A549 (cell line): ENCODE data around the gene PATJ. TPM values are rescaled to one million over a fixed set of nuclear protein-coding genes. Genes with fewer than 3 reads are reported as not detected.
A peak's percentile ranks its signal among the peaks of the same experiment; 100 is the strongest.

Experiments
- ATAC-seq, 2 experiments: fragments of 200-7000 bp in 1 of 2; fragments of >200 bp in 1 of 2; cut with Nextera tagmentation in 1 of 2; cut with Tn5 transposase in 1 of 2; 3 replicates each; pipeline versions ENCODE4 v1.8.0 to v1.9.1; 2018 to 2020; ENCODE audit warnings: mild to moderate bottlenecking in 1 of 2, moderate library complexity in 1 of 2
- CTCF ChIA-PET: fragments of 300-600 bp; sonication (Branson Sonifier 250); formaldehyde crosslinking; extraction: SDS; loops from one replicate; lab custom pipeline; 2021; ENCODE audit warnings: antibody characterized with exemption, inconsistent platforms; lab: Yijun Ruan, JAX
- POLR2A ChIA-PET: fragments of 350-600 bp; formaldehyde crosslinking; extraction: SDS; loops from one replicate; lab custom pipeline; 2021; ENCODE audit warnings: antibody characterized with exemption, inconsistent platforms; lab: Yijun Ruan, JAX
- DNase-seq, 2 experiments: peaks; one replicate each; pipeline versions ENCODE4 v3.0.0 to v3.0.0-alpha.2; 2011 to 2016; ENCODE audit warnings: low read depth in 1 of 2, low spot score in 1 of 2
- FAIRE-seq: peaks from 2 replicates; lab custom pipeline; 2011; peaks lifted over from hg19 to GRCh38; lab: Jason Lieb, UNC
- H3K27ac ChIP-seq, 2 experiments: fragments of >200 bp; sonication (Bioruptor Twin); formaldehyde crosslinking; 3 replicates each; pipeline ENCODE4 v1.5.1; 2016 to 2017
- H3K4me1 ChIP-seq: fragments of >200 bp; sonication (Bioruptor Twin); formaldehyde crosslinking; 3 replicates; pipeline ENCODE4 v1.6.1; 2016
- H3K4me2 ChIP-seq: fragments of >200 bp; sonication (Bioruptor Twin); formaldehyde crosslinking; 3 replicates; pipeline ENCODE4 v1.6.1; 2016
- H3K4me3 ChIP-seq: fragments of >200 bp; sonication (Bioruptor Twin); formaldehyde crosslinking; 3 replicates; pipeline ENCODE4 v1.5.1; 2016
- H3K9me3 ChIP-seq: fragments of >200 bp; sonication (Bioruptor Twin); formaldehyde crosslinking; 3 replicates; pipeline ENCODE4 v1.6.1; 2016
- BCL3 ChIP-seq: fragments of >200 bp; sonication (Bioruptor Twin); formaldehyde crosslinking; IDR thresholded peaks from 3 replicates; pipeline ENCODE4 v1.6.1; 2016
- CBX2 ChIP-seq: fragments of 200-600 bp; sonication (generic); IDR thresholded peaks from 2 replicates; pipeline ENCODE4 v1.6.1; 2016; ENCODE audit warnings: low read depth, mild to moderate bottlenecking, borderline replicate concordance
- CBX8 ChIP-seq: fragments of 200-600 bp; sonication (generic); IDR thresholded peaks from 2 replicates; pipeline ENCODE4 v1.6.1; 2016
- CEBPB ChIP-seq, 2 experiments: fragments of >200 bp in 1 of 2; sonication (Bioruptor Twin) in 1 of 2; formaldehyde crosslinking in 1 of 2; IDR thresholded peaks; 2 replicates each; pipeline ENCODE4 v1.6.1; 2012 to 2016
- EHF ChIP-seq: fragments of 250-450 bp; sonication (Bioruptor Pico); IDR thresholded peaks from 2 replicates; pipeline ENCODE4 v1.5.0; 2020; ENCODE audit warnings: mild to moderate bottlenecking
- EHMT2 ChIP-seq: fragments of 200-600 bp; sonication (generic); IDR thresholded peaks from 2 replicates; pipeline ENCODE4 v1.6.1; 2016; ENCODE audit warnings: antibody characterized with exemption, low read depth, mild to moderate bottlenecking, moderate library complexity
- ELK1 ChIP-seq: fragments of 150-350 bp; IDR thresholded peaks from 2 replicates; pipeline ENCODE4 v1.6.1; 2014; ENCODE audit warnings: low read depth, mild to moderate bottlenecking, low read length
- FOSL2 ChIP-seq, 2 experiments: fragments of 450-650 bp in 1 of 2; fragments of >200 bp in 1 of 2; sonication (Bioruptor Twin) in 1 of 2; formaldehyde crosslinking; IDR thresholded peaks; 2 replicates each; pipeline versions ENCODE4 v1.5.0 to v1.6.1; 2016 to 2020; ENCODE audit warnings: mild to moderate bottlenecking in 1 of 2, moderate library complexity in 1 of 2
- FOXS1 ChIP-seq: fragments of 250-450 bp; sonication (Bioruptor Pico); IDR thresholded peaks from 2 replicates; pipeline ENCODE4 v1.5.0; 2020; ENCODE audit warnings: mild to moderate bottlenecking, moderate library complexity
- JUN ChIP-seq, 2 experiments: fragments of >200 bp; sonication (Bioruptor Twin); formaldehyde crosslinking; IDR thresholded peaks; 2 replicates in 1 of 2; 3 replicates in 1 of 2; pipeline ENCODE4 v1.6.1; 2016 to 2017
- JUNB ChIP-seq: fragments of >200 bp; sonication (Bioruptor Twin); formaldehyde crosslinking; IDR thresholded peaks from 2 replicates; pipeline ENCODE4 v1.6.1; 2016
- KDM1A ChIP-seq: fragments of 200-600 bp; sonication (generic); IDR thresholded peaks from 2 replicates; pipeline ENCODE4 v1.6.1; 2016; ENCODE audit warnings: low read depth, mild to moderate bottlenecking
- RAD21 ChIP-seq, 2 experiments: fragments of >200 bp in 1 of 2; sonication (Bioruptor Twin) in 1 of 2; formaldehyde crosslinking in 1 of 2; IDR thresholded peaks in 1 of 2; conservative IDR thresholded peaks in 1 of 2; 2 replicates in 1 of 2; 3 replicates in 1 of 2; pipeline ENCODE4 v1.6.1; 2012 to 2018; ENCODE audit warnings: inconsistent platforms in 1 of 2
- REST ChIP-seq: fragments of 200-600 bp; sonication (generic); IDR thresholded peaks from 2 replicates; pipeline ENCODE4 v1.6.1; 2016; ENCODE audit warnings: antibody characterized with exemption, mild to moderate bottlenecking, moderate library complexity
- SMC3 ChIP-seq: fragments of >200 bp; sonication (Bioruptor Twin); formaldehyde crosslinking; IDR thresholded peaks from 3 replicates; pipeline ENCODE4 v1.6.1; 2018; ENCODE audit warnings: inconsistent platforms
- SREBF2 ChIP-seq: fragments of 450-650 bp; IDR thresholded peaks from 2 replicates; pipeline ENCODE4 v1.6.1; 2014; ENCODE audit warnings: mild to moderate bottlenecking, moderate library complexity
- TFCP2L1 ChIP-seq: fragments of 250-450 bp; sonication (Bioruptor Pico); IDR thresholded peaks from 2 replicates; pipeline ENCODE4 v1.5.0; 2021; ENCODE audit warnings: mild to moderate bottlenecking
- ZC3H11A ChIP-seq: fragments of 450-650 bp; IDR thresholded peaks from 2 replicates; pipeline ENCODE4 v1.6.1; 2014; ENCODE audit warnings: antibody characterized with exemption, mild to moderate bottlenecking
- WGBS: methylation state at CpG from one replicate; pipeline ENCODE4 v1.1.6; 2017; ENCODE audit errors: missing lambda C conversion rate; 5-methylcytosine and 5-hydroxymethylcytosine counted together
- polyA plus RNA-seq, 4 experiments: library from polyadenylated mRNA; depleted of rRNA in 3 of 4; stranded (reverse); fragments of >200 nt; fragmentation: RNase III in 1 of 4; extraction: RNeasy Plus Mini Kit Qiagen cat#74134 plus additional on column Dnase treatment in 1 of 4; gene quantifications; 2 replicates in 3 of 4; 3 replicates in 1 of 4; pipeline ENCODE4 v1.2.3, GENCODE V29; 2011 to 2017

The PATJ gene
- polyA plus RNA-seq, 2 of the 4 experiments (the other 2 are of a cell fraction), result 6.0 to 14.7 TPM

- no peak for DNase-seq
Observed at GRCh38 chr1:61740751-61741700, 1.3 kb upstream of the PATJ start.

GRCh38 chr1:61742620-61743430 is 545 bp downstream of the PATJ start:
- POLR2A ChIA-PET, result interaction anchor here (0.5 kb wide), 1 partner anchor 235 kb away, joined by 5 read pairs; no protein-coding TSS in a partner anchor
- DNase-seq (peak; percentile 36 to 42), FAIRE-seq (no peak)

More at GRCh38 chr1:61740751-61741700, 1.3 kb upstream of the PATJ start:
- Histone ChIP-seq H3K4me3 (peak overlapping the region; percentile 69), H3K4me2 (peak overlapping the region; percentile 93), H3K9me3 (no peaks in the 10 kb centered on the region), H3K4me1 (peaks cover 24% of the 10 kb centered on the region), H3K27ac (peak overlapping the region; percentile 85 to 98)
- ChIA-PET CTCF (interaction anchor here (0.7 kb wide), 1 partner anchor 815 kb away, joined by 3 read pairs; no protein-coding TSS in a partner anchor), POLR2A (no interaction called here)
- ATAC-seq (no peak), FAIRE-seq (no peak)
- WGBS, result 83% methylated on average over 19 of the region's 19 CpGs
- TF ChIP-seq CBX2 (no peak), ELK1 (no peak), TFCP2L1 (CRISPR knock-in tag) (no peak), CEBPB (IDR thresholded peaks at IDR 0.05) (no peak), SREBF2 (no peak), SMC3 (no peak), REST (no peak)

GRCh38 chr1:61743431-61743705 is 1.1 kb downstream of the PATJ start:
- FAIRE-seq, result no peak
- peak overlapping the region; percentile 69 for H3K4me3 ChIP-seq
- H3K9me3 ChIP-seq, result no peaks in the 10 kb centered on the region
- peak overlapping the region; percentile 93 for H3K4me2 ChIP-seq
- ATAC-seq, result no peak; a peak in 2 of 6 replicates
- CTCF ChIA-PET, result interaction anchor here (1.5 kb wide), 1 partner anchor 10 kb away, joined by 4 read pairs; no protein-coding TSS in a partner anchor
- no peak for TF ChIP-seq KDM1A
- TF ChIP-seq CBX2, result no peak
- no peak for TF ChIP-seq CBX8
- TF ChIP-seq RAD21 (conservative IDR thresholded peaks at IDR 0.05 in 1 of 2, IDR thresholded peaks at IDR 0.05 in 1 of 2), result no peak
- no peak for TF ChIP-seq JUNB
- TF ChIP-seq FOXS1 (CRISPR knock-in tag), result no peak
- TF ChIP-seq ZC3H11A, result no peak
- no peak for DNase-seq
- H3K4me1 ChIP-seq, result peaks cover 38% of the 10 kb centered on the region
- 66% methylated on average over 5 of the region's 5 CpGs for WGBS
- H3K27ac ChIP-seq, result peak overlapping the region; percentile 85 to 98
- POLR2A ChIA-PET, result no interaction called here

More at GRCh38 chr1:61742620-61743430, 545 bp downstream of the PATJ start:
- Histone ChIP-seq H3K27ac (peak overlapping the region; percentile 85 to 98), H3K4me3 (peak overlapping the region; percentile 69), H3K4me1 (peaks cover 38% of the 10 kb centered on the region), H3K9me3 (no peaks in the 10 kb centered on the region), H3K4me2 (peak overlapping the region; percentile 93)
- WGBS, result 4% methylated on average over 15 of the region's 74 CpGs
- peak; percentile 79 to 80 for ATAC-seq
- TF ChIP-seq FOSL2 (IDR thresholded peaks at IDR 0.05), result no peak
- TF ChIP-seq FOSL2 (CRISPR knock-in tag; IDR thresholded peaks at IDR 0.05), result no peak
- TF ChIP-seq JUN (IDR thresholded peaks at IDR 0.05), result peak in 1 of 2 experiments; percentile 44; a peak in 2 of 5 replicates
- TF ChIP-seq EHMT2, result no peak
- TF ChIP-seq BCL3, result 0 out of 3 replicates have a peak, but pooled peaks have one; percentile 17
- TF ChIP-seq EHF, result no peak
- TF ChIP-seq TFCP2L1 (CRISPR knock-in tag), result no peak
- CTCF ChIA-PET, result interaction anchor here (1.5 kb wide), 1 partner anchor 11 kb away, joined by 4 read pairs; no protein-coding TSS in a partner anchor
